ENCODE measurements around the gene NKD1. TPM values are rescaled to one million over a fixed set of nuclear protein-coding genes. Genes with fewer than 3 reads are reported as not detected.

The NKD1 gene
- total RNA-seq, 2 donors from 2014 or later: 1.1 to 3.0 TPM

DNA sequence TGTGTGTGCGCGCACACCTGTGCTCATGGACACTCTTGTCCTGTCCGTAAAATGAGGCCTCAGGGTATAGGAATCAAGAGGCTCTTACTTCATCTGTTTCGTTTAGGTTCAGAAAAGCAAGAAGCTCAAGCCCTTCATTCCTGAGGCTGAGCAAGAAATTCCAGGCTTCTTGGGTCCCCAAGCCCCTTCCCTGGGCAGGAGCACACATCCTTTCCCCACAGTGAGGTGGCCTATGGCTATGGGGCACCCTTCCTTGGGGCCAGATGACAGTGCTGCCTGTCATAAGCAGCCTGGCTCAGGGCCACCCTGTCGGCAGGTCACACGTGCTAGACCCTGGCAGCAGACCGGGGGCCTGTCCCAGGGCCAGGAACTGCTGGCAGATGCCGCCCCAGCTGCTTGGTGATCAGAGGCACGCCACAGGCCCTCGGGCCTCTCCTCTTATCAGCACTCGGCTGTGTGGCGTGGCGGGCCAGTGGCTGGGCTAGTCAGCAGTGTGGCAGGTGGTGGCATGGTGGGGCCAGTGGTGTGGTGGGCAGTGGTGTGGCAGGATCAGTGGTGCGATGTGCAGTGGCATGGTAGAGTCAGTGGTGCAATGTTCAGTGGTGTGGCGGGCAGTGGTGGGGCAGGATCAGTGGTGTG, 50.2 kb downstream of the NKD1 start:
- no peak overlapping the region for H3K27ac ChIP-seq
- TF ChIP-seq CTCF (IDR thresholded peaks at IDR 0.05): no peak
- no peak for DNase-seq (ENCODE audit: low spot score)
- peaks cover 0 to 32% of the 10 kb centered on the region in 2 donors for H3K4me1 ChIP-seq
- no peaks in the 10 kb centered on the region for H3K36me3 ChIP-seq
- no peaks in the 10 kb centered on the region for H3K9me3 ChIP-seq
- H3K4me3 ChIP-seq: no peak overlapping the region
- H3K27me3 ChIP-seq: no peaks in the 10 kb centered on the region

DNA sequence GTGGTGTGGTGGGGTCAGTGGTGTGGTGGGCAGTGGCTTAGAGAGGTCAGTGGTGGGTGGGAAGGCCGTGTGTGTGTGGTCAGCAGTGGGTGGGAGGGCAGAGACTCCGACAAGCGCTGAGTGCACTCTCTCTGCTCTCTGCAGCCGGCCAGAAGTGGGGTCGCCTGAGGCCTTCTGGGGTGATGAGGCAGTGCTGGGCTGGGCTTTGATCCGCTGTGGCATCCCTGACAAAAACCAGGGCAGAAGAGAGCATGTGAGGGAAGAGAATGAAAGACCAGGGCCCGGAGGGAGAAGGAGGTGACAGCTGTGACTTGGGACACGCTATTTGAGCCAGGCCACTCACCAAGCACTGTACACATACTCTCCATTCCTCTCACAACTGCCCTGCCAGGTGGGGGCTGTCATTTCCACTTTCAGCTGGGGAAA, 50.8 kb downstream of the NKD1 start:
- H3K4me1 ChIP-seq: peaks cover 0 to 38% of the 10 kb centered on the region in 2 donors
- no peak overlapping the region for H3K4me3 ChIP-seq
- no peaks in the 10 kb centered on the region for H3K27me3 ChIP-seq
- no peak overlapping the region for H3K27ac ChIP-seq
- no peak for DNase-seq (ENCODE audit: low spot score)
- no peak for TF ChIP-seq CTCF (IDR thresholded peaks at IDR 0.05)
- no peaks in the 10 kb centered on the region for H3K36me3 ChIP-seq
- H3K9me3 ChIP-seq: no peaks in the 10 kb centered on the region

- DNase-seq (ENCODE audit: low spot score): no peak
- Histone ChIP-seq H3K36me3 (no peaks in the 10 kb centered on the region), H3K4me1 (peaks cover 0 to 41% of the 10 kb centered on the region in 2 donors), H3K4me3 (no peak overlapping the region), H3K27me3 (no peaks in the 10 kb centered on the region), H3K9me3 (no peaks in the 10 kb centered on the region), H3K27ac (no peak overlapping the region)
- no peak for TF ChIP-seq CTCF (IDR thresholded peaks at IDR 0.05)
Observed at GRCh38 chr16:50599494-50599893, 51.3 kb downstream of the NKD1 start.

GRCh38 chr16:50600582-50601283, 52.5 kb downstream of the NKD1 start:
- Histone ChIP-seq H3K36me3 (no peaks in the 10 kb centered on the region), H3K4me3 (no peak overlapping the region), H3K27ac (peak overlapping the region in 1 of 2 donors; percentile 21), H3K4me1 (peaks cover 0 to 41% of the 10 kb centered on the region in 2 donors), H3K9me3 (no peaks in the 10 kb centered on the region), H3K27me3 (no peaks in the 10 kb centered on the region)
- no peak for TF ChIP-seq CTCF (IDR thresholded peaks at IDR 0.05)
- no peak for DNase-seq (ENCODE audit: low spot score)

DNA sequence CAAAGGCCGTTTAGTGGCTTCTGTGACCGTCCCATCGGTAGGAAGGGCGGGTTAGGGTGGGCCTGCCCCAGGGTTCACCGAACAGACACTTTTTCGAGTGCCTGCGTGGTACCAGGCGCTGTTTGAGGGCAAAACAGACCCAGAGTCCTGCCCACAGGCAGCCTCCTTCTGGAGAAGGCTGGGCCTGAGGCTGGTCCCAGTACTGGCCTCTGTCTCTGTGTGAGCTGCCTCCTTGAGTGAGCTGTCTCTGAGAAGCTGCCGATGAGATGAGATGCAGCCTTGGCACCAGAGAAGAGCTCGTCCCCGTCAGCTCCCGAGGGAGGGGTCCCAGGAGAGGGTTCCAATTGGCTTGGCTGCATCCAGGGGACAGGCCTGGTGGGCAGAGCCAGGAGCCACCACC, 53.1 kb downstream of the NKD1 start:
- Histone ChIP-seq H3K27ac (no peak overlapping the region), H3K4me3 (no peak overlapping the region), H3K4me1 (peaks cover 0 to 41% of the 10 kb centered on the region in 2 donors), H3K9me3 (no peaks in the 10 kb centered on the region), H3K36me3 (no peaks in the 10 kb centered on the region), H3K27me3 (no peaks in the 10 kb centered on the region)
- TF ChIP-seq CTCF (IDR thresholded peaks at IDR 0.05): no peak
- DNase-seq (ENCODE audit: low spot score): no peak

All from right atrium auricular region (tissue), 2 donors.